ENCODE measurements around the gene LPO.

The LPO gene

DNA sequence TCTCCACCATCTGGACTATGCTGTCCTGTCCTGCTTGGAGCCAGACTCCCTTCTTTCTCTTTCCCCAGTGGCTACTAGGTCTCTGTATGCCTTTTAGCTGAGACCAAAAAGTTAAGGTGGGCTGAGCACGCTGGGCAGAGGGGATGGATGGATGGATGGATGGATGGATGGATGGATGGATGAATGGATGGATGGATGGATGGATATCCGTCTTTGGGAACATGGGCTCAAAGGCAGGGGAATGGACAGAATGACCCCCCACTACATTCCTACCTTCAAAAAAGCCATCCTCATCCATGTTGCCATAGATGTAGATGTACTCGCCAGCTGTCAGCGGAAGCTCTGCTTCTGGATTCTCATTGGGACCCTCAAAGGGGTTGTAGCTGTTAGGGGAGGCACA lies 77.4 kb downstream of the LPO start:
- H3K9me3 ChIP-seq (ENCODE audit: control insufficient read depth in 5 of 5, low read length in 5 of 5) = no peaks in the 10 kb centered on the region

DNA sequence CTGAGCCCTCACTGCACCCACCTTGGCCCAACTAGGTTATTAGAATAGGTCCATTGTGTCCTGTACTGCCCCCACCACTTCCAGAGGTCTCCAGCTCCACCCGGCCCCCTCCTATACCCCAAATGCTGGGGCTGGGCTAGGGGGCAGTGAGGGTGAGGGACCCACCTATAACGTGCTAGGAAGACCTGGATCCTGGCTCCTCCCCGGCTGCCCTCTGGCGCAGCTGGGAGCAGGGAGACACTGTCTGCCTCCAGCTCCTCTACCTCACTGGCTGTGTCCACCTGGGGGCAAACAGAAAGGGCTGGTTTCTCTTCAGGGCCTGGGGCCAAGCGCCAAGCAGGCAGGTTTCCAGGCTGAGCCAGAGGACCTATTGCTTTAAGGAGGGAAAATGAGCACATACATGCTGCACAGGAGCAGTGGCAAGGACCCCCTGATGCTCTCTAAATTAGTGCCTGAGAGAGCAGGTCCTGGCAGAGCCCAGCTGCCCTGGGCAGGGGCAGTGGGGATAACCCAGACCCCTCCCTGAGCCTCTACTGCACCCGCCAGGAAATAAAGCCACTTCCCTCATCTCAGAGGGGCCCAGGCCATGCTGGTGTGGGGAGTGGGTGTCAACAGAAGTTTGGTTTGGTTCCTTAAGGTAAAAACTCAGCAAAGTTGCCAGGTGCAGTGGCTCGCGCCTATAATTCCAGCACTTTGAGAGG lies 78.0 kb downstream of the LPO start:
- H3K36me3 ChIP-seq (ENCODE audit: control insufficient read depth in 5 of 5, insufficient read depth in 5 of 5, low read length in 5 of 5) = no peaks in the 10 kb centered on the region
- no peaks in the 10 kb centered on the region for H3K4me1 ChIP-seq (ENCODE audit: control insufficient read depth in 5 of 5, insufficient read depth in 5 of 5, low read length in 5 of 5)
- H3K27ac ChIP-seq (ENCODE audit: low read depth, low read length) = no peak overlapping the region
- no peaks in the 10 kb centered on the region for H3K9me3 ChIP-seq (ENCODE audit: control insufficient read depth in 5 of 5, low read length in 5 of 5)
- no peak overlapping the region for H3K9ac ChIP-seq (ENCODE audit: low read length in 5 of 5)
- no peak overlapping the region for H3K4me3 ChIP-seq (ENCODE audit: low read depth in 1 of 5, low read length in 5 of 5)
- H3K27me3 ChIP-seq (ENCODE audit: control insufficient read depth in 5 of 5, insufficient read depth in 4 of 5, low read length in 5 of 5) = peaks cover 0 to 2% (median 0%) of the 10 kb centered on the region in 5 donors

More for the DNA sequence above, 77.4 kb downstream of the LPO start:
- no peaks in the 10 kb centered on the region for H3K4me1 ChIP-seq (ENCODE audit: control insufficient read depth in 5 of 5, insufficient read depth in 5 of 5, low read length in 5 of 5)
- no peak overlapping the region for H3K4me3 ChIP-seq (ENCODE audit: low read depth in 1 of 5, low read length in 5 of 5)
- H3K27ac ChIP-seq (ENCODE audit: low read depth, low read length) = no peak overlapping the region
- peaks cover 0 to 6% (median 0%) of the 10 kb centered on the region in 5 donors for H3K27me3 ChIP-seq (ENCODE audit: control insufficient read depth in 5 of 5, insufficient read depth in 4 of 5, low read length in 5 of 5)
- H3K9ac ChIP-seq (ENCODE audit: low read length in 5 of 5) = peak overlapping the region in 1 of 5 donors; percentile 43
- H3K36me3 ChIP-seq (ENCODE audit: control insufficient read depth in 5 of 5, insufficient read depth in 5 of 5, low read length in 5 of 5) = no peaks in the 10 kb centered on the region

DNA sequence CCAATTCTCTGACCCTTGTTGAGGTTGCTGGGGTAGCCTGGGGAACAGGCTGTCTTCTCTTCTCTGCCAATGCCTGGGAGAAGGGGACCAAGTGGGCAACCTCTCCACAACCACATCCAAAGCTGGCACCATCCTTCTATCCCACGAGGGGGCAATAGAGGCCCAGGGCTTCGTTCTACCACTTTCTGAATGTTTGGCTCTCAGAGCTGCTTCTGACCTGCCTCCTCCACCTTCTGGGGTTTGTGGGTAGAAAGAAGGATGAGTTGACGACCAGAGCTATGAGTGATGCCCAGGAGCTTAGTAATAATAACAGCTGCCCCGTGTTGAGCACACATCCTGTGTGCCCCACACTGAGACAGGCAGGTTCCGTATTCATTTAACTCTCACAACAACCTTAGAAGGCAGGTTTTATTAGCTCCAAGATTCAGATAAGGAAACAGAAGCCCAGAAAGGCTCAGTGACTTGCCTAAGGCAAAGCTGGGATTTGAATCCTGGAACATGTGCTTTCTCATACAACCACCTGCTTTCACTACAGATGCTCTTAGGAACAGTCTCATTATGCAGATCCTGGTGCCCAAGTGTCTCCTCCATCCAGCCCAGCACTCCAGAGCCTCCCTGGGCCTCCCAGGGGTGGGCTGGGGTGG lies 79.2 kb downstream of the LPO start:
- no peak overlapping the region for H3K9ac ChIP-seq (ENCODE audit: low read length in 5 of 5)
- no peaks in the 10 kb centered on the region for H3K4me1 ChIP-seq (ENCODE audit: control insufficient read depth in 5 of 5, insufficient read depth in 5 of 5, low read length in 5 of 5)
- H3K27ac ChIP-seq (ENCODE audit: low read depth, low read length) = no peak overlapping the region
- no peak overlapping the region for H3K4me3 ChIP-seq (ENCODE audit: low read depth in 1 of 5, low read length in 5 of 5)
- H3K36me3 ChIP-seq (ENCODE audit: control insufficient read depth in 5 of 5, insufficient read depth in 5 of 5, low read length in 5 of 5) = no peaks in the 10 kb centered on the region
- H3K27me3 ChIP-seq (ENCODE audit: control insufficient read depth in 5 of 5, insufficient read depth in 4 of 5, low read length in 5 of 5) = peaks cover 0 to 2% (median 0%) of the 10 kb centered on the region in 5 donors
- H3K9me3 ChIP-seq (ENCODE audit: control insufficient read depth in 5 of 5, low read length in 5 of 5) = no peaks in the 10 kb centered on the region

DNA sequence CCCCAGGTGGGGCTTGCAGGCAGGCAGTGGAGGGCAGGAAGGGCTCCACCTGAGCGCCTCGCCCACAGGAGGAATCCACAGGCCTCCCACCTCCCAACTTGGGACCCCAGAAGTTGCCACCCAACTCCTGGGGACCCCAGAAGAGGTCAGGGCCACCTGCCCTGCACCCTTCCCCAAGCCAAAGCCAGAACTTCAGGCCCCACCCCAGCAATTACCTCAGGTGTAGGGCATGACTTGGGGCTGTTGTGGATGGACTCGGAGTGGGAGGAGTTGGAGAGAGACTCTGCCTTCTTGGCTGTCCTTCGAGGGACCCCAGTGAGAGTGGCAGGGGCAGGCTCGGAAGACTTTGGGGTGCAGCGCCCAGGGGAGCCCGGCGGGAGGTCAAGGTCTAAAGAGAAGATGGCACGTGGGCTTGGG lies 79.7 kb downstream of the LPO start:
- Histone ChIP-seq H3K4me1 (ENCODE audit: control insufficient read depth in 5 of 5, insufficient read depth in 5 of 5, low read length in 5 of 5) (no peaks in the 10 kb centered on the region), H3K9ac (ENCODE audit: low read length in 5 of 5) (no peak overlapping the region), H3K9me3 (ENCODE audit: control insufficient read depth in 5 of 5, low read length in 5 of 5) (no peaks in the 10 kb centered on the region), H3K4me3 (ENCODE audit: low read depth in 1 of 5, low read length in 5 of 5) (no peak overlapping the region), H3K27me3 (ENCODE audit: control insufficient read depth in 5 of 5, insufficient read depth in 4 of 5, low read length in 5 of 5) (peaks cover 0 to 2% (median 0%) of the 10 kb centered on the region in 5 donors), H3K27ac (ENCODE audit: low read depth, low read length) (no peak overlapping the region), H3K36me3 (ENCODE audit: control insufficient read depth in 5 of 5, insufficient read depth in 5 of 5, low read length in 5 of 5) (no peaks in the 10 kb centered on the region)
